CD4-positive, alpha-beta T cell treated with Interleukin-4 for 4 hours (primary cell): ENCODE results near the gene NEDD9.

Experiments
- DNase-seq: peaks from one replicate; pipeline ENCODE4 v3.0.0-alpha.2; 2020

Gene NEDD9

DNA sequence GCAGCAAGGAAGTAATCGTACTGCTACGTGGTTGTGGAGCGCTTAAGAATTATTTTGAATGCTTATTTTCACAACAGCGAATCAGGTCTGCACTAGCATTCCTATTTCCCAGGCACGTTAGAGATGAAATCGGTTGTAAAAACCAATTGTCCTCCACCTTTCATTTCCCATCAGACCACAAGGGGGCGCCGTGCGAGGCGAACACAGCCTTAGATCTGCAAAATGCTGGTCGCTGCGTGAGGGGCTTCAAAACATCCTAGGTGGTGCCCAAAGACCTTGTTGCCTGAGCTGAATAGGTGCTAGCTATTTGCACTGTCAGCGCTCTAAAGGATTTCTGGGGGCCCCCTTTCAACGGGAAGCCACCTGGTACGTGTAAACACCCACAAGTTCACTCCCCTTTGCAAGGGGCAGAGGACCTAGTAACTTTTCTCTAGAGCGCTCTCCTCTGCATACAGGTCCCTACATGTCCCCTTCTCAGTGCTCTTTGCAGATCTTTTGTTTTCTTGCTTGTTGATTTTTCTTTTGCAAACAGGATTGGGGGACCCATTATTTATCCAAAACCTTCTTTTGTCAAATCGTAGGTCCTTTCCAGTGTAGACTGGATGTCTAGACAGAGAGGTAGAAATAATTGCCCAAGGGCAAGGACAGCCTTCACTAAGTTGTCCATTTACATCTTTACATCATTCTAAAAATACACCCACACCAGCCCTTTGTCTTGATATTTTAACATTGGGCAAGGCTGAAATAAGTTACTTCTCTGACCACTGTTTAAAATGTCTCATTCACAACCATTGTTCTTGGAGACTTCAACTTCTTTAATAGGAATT is 59.8 kb downstream of the NEDD9 start:
- peak; percentile 73 for DNase-seq

DNA sequence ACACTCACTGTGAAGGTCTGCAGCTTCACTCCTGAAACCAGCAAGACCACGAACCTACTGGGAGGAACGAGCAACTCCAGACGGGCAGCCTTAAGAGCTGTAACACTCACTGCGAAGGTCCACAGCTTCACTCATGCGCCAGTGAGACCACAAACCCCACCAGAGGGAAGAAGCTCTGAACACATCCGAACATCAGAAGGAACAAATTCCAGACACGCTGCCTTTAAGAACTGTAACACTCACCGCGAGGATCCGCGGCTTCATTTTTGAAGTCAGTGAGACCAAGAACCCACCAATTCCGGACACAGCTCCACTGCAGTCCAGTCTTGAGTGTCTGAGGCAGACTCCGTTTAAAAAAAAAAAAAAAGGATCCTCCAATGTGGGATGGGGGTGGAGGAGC is 60.5 kb downstream of the NEDD9 start:
- no peak for DNase-seq

DNA sequence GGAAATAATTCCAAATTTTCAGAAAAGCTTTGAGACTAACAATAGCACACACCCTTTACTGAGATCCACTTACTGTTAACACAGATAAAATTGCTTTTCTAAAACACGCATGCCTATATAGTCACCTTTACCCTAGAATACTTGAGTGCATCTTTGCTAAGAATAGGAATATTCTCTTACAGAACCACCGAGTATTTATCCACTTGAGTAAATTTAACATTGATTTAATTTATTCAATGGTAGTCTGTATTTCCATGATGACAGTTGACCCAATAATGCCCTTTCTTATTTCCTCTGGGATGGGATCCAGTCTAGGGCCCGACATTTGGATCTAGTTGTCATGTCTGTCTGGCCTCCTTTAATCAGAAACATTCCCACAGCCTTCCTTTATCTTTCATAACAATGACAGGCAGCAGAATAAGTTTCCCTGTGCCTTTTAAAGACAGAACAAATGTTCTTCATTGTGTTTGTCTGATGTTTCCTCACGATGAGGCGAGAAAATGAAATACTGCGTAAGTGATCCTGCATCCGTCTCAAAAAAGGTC is 64.3 kb downstream of the NEDD9 start:
- no peak for DNase-seq

DNA sequence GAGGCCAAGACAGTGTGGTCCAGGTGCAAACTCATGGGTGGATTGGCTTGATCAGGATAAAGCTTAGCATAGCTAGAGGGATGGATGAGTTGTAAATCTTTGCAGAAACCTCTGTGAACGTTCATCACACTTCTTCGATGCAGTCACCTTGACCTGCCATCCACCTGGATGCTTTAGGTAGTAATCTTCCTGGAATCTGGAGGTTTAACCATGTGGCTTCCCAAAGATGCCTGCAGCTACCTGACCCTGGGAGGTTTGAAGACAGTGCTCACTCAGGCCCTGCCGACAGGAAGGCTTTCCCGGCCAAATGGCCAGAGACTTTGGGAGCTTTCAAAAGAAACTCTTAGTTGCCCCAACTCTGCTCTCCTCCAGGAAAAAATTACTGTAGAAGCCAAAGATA is 65.5 kb downstream of the NEDD9 start:
- DNase-seq, result no peak

DNA sequence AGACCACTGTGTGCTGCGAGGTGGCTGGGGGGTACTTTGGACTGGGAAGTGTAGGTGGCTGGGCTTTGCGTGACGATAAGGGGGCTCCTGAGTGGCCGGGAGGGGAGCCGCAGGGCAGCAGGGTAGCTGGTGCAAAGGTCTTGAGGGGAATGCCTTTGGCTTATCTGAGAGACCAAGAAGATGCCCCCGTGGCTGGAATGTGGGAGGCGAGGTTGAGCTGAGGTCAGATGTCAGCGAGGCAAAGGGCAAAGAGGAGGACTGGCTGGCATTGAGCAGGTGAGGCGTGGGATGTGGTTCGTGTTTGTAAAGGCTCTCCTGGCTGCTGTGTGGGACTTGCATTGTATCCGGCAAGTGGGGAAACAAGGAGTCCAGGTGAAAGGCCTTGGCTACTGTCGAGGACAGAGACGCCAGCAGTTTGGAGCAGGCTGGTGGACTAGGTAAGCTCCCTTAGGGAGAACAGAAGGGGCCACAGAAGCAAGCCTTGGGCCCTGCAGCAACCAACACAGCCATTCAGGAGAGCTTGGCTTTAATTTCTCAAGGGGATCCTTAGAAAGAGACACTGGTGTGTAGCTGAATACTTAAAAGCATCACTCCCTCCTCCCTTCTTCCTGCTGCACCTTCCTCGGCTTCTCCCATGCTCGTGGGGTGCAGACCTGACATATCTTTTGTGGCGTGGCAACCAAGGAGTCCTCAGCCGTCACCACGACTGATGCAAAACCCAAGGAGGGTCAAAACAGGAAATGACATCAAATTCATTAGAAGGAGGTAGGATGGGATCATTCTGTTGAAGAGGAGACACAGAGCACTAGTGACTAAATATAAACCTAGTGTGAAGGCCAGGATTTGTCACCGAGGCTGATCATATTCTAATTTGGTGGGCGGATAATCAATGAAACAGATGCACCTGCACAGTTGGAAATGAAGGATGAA is 67.5 kb downstream of the NEDD9 start:
- no peak for DNase-seq

DNA sequence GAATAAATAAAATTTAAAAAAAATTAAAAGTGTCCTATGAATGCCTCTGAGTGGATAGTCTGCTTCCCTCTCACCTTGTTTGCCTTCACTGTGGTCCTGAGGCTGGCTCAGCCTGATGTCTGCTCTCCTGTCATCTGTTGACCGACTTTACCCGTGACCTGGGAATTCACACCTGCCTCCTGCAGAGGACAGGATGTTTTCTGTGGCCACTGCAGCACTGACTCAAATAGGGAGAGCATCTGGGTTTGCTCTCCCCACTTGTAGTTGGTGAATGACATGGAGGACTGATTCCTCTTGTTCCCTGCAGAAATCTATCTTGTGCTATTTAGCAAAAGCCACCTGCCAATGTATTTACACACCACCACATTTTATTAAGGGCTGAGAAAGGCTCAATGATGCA is 68.5 kb downstream of the NEDD9 start:
- DNase-seq, result no peak

DNA sequence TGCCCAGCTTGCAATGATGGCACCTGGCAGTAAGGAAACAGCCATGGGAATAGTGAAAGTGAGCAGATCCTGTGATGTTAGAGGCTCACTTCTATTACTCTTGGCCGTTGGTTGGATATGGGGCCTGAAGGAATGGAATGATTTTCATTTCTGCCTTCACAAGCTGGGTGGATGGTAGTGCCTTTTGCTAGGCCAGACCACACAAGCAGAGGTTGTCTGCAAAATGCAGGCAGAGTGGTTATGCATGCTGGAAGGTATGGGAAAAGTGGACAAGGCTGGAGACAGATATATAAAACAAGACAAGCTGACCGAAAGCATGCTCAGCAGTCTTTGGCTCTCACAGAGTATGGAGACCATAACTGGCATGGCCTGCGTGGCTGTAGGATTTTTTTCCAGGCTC is 70.2 kb downstream of the NEDD9 start:
- no peak for DNase-seq

DNA sequence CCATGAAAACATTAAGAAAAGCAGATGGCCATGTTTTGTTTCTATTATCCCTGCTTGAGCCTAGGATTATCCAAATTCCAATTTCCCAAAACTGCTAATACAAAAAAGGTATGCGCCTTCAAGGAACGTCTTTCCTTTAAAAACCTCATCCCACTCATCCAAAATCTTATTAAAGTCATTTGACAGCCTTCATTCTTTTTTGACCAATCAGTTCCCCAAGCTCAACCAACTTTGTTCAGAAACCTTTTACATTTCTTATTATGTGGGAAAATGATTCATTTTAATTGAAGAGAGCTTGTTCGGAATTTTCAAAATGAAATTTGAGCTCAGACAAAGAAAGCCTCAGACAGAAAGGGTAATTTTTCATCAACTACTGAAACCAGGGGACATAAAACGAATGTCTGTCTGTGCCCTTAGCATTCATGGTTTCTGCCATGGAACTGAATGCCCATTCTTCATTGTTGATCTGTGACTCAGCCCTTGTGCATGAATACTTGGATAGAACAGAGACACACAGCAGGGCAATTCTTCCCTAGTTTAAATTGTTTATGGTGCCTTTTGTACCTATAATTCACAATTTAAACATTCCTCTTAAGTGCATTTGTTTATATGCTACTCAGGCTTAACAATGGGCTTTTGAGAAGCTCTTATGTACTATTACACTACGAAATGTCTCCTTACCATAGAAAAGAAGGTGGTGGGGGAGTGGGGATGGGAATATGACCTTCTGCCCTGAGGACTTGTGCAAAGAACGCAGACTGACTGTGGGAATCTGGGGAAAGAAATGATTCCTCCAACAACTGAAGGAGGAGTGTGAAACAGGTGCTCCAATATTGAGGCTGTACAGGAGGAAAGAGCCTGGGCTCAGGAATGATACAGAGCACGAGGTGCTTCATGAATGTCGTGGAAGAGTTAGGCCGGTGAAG is 71.2 kb downstream of the NEDD9 start:
- DNase-seq, result no peak

DNA sequence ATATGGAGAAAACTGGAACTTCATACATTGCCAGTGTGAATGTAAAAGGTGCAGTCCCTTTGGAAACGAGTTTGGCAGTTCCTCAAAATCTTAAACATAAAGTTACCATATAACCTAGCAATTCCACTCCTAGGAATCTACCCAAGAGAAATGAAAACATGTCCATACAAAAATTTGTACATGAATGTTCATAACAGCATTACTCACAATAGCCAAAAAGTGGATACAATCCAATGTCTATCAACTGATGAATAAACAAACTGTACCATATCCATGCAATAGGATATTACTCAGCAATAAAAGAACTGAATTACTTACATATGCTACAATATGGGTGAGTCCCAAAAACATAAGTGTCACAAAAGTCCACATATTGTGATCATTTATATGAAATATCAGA is 72.3 kb downstream of the NEDD9 start:
- DNase-seq, result no peak

DNA sequence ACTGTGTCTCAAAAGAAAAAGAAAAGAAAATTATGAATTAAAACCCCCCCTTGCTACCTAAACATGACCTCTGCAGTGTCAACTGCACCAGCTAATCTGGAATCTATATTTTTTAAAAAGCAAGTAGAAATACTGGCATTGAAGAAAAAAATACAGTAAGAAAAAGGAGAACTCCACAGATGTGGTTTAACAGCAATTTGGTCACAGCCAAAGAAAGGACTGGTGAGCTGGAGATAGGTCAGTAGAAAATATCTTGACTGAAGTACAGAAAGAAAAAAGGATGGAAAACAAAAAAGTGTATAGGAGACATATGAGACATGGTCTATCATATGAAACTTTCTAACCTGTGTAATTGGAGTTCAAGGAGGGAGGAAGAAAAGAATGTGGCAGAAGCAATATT is 76.9 kb downstream of the NEDD9 start:
- DNase-seq, result no peak

DNA sequence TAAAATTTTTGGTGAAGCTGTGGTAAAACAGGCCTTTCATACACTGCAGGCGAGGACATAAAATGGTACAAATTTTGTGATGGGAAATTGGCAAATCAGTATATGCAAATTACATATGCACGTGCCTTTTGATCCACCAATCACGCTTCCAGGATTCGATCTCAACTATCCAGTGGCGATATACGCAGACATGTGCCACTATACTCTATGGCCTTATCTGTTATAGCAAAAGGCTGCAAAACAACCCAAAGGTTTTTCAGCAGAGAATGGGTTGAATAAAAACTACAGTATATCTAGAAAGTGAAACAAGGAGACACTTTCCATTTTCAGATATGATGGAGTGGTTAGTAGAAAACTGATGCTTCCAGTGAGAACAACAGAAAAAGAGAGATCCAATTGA is 79.0 kb downstream of the NEDD9 start:
- DNase-seq, result no peak

DNA sequence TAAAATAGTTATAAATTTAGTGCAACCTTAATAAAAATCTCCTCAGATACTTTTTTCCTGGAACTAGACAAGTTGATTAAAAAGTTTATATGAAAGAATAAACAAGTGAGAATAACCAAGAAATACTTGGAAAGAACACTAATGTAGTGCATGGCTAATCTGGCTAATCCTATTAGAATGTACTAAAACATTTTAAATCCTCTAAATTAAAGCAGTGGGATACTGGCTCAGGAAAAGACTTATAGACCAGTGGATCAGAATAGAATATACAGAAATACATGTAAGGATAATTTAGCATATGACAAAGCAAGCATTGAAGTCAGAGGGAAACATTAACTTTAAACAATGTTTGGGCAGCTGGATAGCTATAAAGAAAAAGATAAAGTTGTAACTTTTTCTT is 79.9 kb downstream of the NEDD9 start:
- DNase-seq, result no peak

DNA sequence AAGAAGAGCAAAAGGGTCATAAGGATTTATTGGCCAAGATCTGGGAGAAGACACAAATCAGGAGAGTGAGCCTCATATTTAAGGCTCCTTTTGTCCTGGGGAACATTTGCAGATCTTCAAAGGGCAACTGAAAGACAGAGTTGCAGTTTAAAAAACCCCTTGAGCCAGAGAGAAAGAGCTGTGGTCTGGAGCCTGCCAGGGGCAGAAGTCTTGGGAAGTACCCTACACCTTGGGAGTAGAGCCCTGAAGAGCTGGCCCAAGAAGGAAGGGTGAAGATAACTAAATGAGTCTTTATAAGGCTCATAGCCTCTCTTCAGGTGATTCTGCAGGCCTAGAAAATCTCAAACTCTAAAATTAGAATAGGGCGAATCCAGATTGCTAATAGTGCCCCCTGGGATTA is 81.0 kb downstream of the NEDD9 start:
- no peak for DNase-seq

DNA sequence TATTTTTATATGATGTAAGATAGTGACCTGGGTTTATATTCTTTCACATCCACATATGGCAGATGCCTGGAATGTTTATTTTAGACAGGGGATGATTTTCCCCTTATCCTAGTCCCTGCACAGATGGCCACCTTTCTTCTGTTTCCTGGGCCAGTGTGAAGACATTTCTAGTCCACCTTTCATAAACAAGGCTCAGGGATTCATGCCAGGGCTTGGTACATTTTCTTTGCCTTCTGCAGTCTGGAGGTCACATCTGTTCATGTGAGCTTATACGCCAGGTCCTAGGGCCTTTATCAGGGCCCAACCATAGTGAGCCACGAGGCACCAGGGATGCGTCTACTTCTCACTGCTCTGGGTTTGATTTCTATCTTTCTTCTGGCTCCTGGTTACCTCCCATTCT is 82.9 kb downstream of the NEDD9 start:
- no peak for DNase-seq

DNA sequence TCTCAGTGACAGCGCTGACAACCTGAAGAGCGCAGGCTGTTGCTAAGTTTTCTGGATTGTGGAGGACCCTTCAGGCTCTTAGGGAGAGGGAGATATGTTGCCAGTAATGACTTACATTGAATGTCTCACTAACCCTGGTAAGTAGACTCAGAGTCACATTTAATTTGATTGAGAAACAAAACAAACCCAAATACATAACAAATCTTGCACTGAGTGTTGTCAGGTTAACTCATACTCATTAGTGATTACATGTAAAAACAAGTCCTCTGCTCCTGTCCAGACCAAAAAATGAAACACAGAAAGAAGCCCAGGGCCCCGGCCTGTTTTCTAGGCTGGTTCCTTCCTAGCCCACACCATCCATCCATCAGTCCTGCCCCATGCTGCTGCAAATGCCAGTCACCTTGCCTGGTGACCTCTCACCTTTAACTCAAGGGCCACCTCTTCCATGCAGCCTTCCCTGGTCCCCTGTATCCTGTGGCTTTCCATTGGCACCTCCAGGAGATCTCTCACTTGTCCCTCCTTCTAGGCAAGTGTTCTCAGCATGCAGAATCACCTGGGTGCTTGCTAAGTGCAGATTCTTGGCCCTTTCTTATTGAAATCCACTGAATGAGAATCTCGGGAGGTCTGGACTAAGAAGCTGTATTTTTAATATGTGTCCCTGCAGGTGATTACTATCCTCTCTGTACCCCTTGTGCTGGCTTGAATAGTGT is 86.2 kb downstream of the NEDD9 start:
- DNase-seq, result no peak

DNA sequence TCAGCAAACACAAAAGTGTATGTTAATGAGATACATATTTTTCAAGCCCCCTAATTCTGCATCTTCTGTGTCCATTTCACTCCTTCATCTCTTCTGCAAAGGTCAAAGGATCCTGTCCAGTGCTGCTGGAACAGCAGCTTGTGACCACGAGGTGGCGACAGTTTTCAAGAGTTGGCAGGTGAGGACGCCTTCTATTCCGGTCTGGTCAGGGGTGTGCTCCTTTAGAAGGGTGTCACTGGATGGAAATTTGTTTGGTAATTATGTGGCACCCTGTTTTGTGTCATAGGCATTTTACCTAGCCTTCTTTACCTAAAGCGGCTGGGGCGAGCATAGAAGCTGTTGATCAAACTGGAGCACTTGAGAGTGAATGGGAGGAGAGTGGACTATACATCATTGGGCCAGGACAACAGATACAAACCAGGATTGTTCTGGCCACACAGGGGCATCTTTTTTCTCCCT is 88.0 kb downstream of the NEDD9 start:
- DNase-seq, result peak; percentile 78

DNA sequence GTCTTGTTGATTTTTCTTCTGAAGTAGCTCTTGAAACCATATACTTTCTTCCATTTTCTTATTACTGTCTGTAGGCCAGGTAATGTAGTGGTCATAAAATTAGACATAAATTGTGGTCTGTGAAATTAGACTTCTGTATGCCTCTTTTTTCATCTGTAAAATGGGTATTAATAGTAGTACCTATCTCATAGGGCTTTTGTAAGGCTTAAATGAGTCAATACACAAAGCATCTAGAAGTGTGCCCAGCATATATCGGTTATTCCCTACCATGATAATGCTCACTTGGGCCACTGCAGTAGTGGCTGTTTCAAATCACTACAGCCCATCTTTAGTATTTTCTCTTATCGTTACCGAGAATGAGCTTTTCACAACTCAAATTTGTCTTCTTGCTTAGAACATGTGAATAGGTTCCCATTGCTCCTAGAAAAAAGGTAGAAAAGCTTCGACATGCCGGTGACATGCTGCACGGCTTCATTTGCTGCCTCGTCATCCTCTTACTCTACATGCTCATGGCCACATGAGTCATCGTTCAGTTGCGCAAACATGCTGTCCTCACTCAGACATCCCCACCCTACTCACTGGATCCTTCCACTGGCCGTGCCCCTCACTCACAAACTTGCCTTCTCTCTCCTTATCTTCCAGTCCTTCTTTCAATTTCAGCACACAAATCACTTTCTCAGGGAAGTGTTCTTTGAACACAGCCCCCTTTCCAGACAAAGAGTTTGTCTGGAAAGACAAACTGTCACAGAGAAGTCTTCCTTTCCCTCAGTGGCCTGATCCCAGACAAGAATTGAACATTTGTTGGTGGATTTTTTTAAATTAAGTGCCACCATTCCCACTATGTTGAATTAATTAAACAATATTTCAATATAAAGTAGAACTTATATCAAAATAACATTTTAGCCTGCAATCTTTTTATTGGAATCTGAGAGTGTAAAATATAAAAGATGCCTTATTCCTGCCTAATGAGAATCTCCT is 88.8 kb downstream of the NEDD9 start:
- DNase-seq, result no peak

DNA sequence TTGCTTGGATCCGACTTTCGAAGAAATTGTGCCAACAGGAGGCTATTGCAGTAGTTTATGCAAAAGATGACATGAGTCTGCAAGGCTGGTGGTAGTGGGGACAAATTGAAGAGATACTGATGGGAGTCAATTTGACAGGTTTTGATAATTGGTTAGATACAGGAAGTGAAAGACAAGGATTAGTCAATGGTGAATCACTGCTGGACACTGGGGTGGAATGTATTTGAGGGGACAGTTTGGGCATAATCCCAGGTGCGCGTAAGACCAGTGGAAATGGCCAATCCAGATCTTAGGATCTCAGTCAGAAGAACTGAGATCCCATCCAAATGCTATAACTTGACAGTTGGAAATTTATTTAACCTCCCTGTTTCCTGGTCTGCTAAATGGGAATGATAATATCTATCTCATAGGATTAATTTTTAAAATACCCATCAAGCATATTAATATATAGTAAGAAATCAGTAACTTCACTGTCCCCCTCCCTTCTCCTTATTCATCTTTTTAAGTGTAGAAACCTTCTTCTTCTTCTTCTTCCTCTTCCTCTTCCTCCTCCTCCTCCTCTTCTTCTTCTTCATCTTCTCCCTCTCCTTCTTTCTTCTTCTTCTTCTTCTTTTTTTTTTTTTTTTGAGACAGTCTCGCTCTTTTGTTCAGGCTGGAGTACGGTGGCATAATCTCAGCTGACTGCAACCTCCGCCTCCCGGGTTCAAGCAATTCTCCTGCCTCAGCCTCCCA is 90.0 kb downstream of the NEDD9 start:
- DNase-seq, result no peak

DNA sequence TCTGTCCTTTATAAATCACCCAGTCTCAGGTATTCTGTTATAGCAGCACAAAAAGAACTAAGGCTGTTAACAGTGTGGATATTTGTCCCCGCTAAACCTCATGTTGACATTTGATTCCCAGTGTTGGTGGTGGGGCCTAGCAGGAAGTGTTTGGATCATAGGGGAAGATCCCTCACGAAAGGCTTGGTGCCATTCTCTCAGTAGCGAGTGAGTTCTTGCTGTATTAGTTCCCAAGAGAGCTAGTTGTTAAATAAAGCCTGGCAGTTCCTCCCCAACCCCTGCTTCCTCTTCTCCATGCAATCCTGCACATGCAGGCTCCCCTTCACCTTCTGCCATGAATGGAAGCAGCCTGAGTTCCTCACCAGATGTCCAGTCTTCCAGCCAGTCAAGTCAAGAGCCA is 91.2 kb downstream of the NEDD9 start:
- DNase-seq, result no peak

DNA sequence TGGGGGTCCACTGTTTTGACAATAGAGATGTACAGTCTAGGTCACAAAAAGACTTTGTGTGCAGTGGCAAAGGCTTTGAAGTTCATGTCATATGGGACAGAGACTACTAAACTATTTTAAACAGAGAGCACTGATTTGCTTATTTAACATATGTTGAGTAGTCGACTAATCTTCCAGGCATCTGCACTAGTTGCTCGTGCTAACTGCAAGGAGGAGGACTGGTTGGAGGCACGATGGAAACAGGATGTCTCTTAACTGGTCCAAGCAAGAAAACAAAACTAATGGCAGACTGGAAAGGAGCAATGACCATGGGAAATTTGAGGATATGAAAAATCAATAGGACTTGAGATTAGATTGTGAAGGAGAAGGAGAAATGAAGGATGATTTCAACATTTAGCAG is 92.4 kb downstream of the NEDD9 start:
- DNase-seq, result no peak
